Tibial artery (tissue), 4 donors: ENCODE results near the gene ICE2.
A peak's percentile ranks its signal among the peaks of the same experiment; 100 is the strongest.

Source experiments
- DNase-seq, 2 donors: peaks; one replicate each; pipeline ENCODE4 v3.0.0-alpha.2; 2019
- H3K27ac ChIP-seq, 2 donors: fragments of 200-600 bp; sonication (generic) in 1 of 2; 1 replicate in 1 of 2; 2 replicates in 1 of 2; pipeline ENCODE4 v1.5.1; 2018 to 2019; ENCODE audit warnings: mild to moderate bottlenecking in 1 of 2
- H3K27me3 ChIP-seq, 2 donors: fragments of 200-600 bp; sonication (generic) in 1 of 2; one replicate each; pipeline versions ENCODE4 v1.5.1 to v1.6.0; 2016 to 2019
- H3K36me3 ChIP-seq, 3 donors: fragments of 200-600 bp; sonication (generic) in 2 of 3; one replicate each; pipeline ENCODE4 v1.5.1; 2016 to 2019; ENCODE audit warnings: mild to moderate bottlenecking in 2 of 3
- H3K4me1 ChIP-seq, 4 donors: fragments of 200-600 bp; sonication (generic) in 2 of 4; 1 replicate in 3 of 4; 2 replicates in 1 of 4; pipeline ENCODE4 v1.5.1; 2016 to 2019
- H3K4me3 ChIP-seq, 2 donors: fragments of 200-600 bp; sonication (generic) in 1 of 2; 1 replicate in 1 of 2; 2 replicates in 1 of 2; pipeline ENCODE4 v1.5.1; 2018 to 2019; ENCODE audit warnings: mild to moderate bottlenecking in 2 of 2
- H3K9me3 ChIP-seq, 3 donors: fragments of 200-600 bp; sonication (generic) in 1 of 3; one replicate each; pipeline ENCODE4 v1.5.1; 2016 to 2019
- intact Hi-C: fragments of 100-400 bp; cut with DNase I; formaldehyde crosslinking; loops from one replicate; pipeline ENCODE4 v1.15.0; 2023; ENCODE audit warnings: low total_unique reads
- TF ChIP-seq, protein P1 (sequence below), 2 experiments: fragments of 200-600 bp in 1 of 2; fragments of 450-650 bp in 1 of 2; IDR thresholded peaks; one replicate each; pipeline ENCODE4 v1.5.1; 2017 to 2019; ENCODE audit warnings: antibody characterized with exemption in 2 of 2, mild to moderate bottlenecking in 1 of 2, moderate library complexity in 1 of 2

Gene ICE2, protein sequence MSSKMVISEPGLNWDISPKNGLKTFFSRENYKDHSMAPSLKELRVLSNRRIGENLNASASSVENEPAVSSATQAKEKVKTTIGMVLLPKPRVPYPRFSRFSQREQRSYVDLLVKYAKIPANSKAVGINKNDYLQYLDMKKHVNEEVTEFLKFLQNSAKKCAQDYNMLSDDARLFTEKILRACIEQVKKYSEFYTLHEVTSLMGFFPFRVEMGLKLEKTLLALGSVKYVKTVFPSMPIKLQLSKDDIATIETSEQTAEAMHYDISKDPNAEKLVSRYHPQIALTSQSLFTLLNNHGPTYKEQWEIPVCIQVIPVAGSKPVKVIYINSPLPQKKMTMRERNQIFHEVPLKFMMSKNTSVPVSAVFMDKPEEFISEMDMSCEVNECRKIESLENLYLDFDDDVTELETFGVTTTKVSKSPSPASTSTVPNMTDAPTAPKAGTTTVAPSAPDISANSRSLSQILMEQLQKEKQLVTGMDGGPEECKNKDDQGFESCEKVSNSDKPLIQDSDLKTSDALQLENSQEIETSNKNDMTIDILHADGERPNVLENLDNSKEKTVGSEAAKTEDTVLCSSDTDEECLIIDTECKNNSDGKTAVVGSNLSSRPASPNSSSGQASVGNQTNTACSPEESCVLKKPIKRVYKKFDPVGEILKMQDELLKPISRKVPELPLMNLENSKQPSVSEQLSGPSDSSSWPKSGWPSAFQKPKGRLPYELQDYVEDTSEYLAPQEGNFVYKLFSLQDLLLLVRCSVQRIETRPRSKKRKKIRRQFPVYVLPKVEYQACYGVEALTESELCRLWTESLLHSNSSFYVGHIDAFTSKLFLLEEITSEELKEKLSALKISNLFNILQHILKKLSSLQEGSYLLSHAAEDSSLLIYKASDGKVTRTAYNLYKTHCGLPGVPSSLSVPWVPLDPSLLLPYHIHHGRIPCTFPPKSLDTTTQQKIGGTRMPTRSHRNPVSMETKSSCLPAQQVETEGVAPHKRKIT

DNA sequence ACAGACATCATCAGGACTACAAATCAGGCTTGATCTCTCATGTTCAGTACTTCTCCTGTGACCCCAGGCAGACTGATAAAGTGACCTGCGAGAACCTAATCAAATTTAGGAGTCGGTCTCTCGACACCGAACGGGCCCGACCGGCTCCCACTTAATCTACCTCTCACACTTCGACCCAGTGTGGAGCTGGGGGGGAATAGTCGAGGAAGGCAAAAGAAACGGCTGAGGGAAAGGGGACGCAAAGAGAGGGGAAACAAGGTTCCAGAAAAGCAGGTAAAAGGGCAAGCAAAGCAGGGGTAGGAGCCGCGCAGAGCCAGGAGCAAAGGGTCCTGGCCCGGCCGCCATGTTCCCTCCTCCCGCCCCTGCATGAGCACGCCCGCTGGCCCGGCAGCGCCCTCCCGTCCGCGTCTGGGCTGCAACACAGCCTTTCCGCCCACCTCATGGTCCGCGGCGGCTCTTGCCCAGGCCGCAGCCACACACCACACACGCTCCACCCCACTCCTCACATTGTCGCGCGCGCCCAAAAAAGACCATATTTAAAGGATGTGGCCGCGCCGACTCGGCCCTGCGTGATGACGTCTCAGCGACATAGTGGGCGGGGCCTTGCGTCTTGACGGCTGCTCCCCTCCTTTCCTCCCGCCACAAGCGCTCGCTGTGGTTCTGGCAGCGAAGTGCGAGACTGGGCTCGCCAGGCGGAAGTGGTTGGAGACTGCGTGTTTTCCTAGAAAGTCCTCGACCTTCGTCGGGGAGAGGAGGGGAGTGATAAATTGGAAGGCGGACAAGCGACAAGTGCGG is at the start of gene ICE2:
Gene ICE2 (minus strand): TSS at position 577 of the 795 bp plus-strand sequence. CDS start 1,165 bp downstream, outside the sequence.
- no peaks in the 10 kb centered on the region for H3K9me3 ChIP-seq
- peak within 1 kb of the TSS; percentile 91 to 92 for H3K27ac ChIP-seq
- H3K27me3 ChIP-seq, result no peaks in the 10 kb centered on the region
- H3K36me3 ChIP-seq, result peaks cover 0 to 12% (median 7%) of the 10 kb centered on the region in 3 donors
- peaks cover 0 to 24% (median 19%) of the 10 kb centered on the region in 4 donors for H3K4me1 ChIP-seq
- DNase-seq, result peak; percentile 95 to 97
- peak within 1 kb of the TSS; percentile 74 to 80 for H3K4me3 ChIP-seq
- TF ChIP-seq, protein P1, sequence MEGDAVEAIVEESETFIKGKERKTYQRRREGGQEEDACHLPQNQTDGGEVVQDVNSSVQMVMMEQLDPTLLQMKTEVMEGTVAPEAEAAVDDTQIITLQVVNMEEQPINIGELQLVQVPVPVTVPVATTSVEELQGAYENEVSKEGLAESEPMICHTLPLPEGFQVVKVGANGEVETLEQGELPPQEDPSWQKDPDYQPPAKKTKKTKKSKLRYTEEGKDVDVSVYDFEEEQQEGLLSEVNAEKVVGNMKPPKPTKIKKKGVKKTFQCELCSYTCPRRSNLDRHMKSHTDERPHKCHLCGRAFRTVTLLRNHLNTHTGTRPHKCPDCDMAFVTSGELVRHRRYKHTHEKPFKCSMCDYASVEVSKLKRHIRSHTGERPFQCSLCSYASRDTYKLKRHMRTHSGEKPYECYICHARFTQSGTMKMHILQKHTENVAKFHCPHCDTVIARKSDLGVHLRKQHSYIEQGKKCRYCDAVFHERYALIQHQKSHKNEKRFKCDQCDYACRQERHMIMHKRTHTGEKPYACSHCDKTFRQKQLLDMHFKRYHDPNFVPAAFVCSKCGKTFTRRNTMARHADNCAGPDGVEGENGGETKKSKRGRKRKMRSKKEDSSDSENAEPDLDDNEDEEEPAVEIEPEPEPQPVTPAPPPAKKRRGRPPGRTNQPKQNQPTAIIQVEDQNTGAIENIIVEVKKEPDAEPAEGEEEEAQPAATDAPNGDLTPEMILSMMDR (IDR thresholded peaks at IDR 0.05), result peak in 1 of 2 experiments; percentile 8
- intact Hi-C loops, result no loop called here

DNA sequence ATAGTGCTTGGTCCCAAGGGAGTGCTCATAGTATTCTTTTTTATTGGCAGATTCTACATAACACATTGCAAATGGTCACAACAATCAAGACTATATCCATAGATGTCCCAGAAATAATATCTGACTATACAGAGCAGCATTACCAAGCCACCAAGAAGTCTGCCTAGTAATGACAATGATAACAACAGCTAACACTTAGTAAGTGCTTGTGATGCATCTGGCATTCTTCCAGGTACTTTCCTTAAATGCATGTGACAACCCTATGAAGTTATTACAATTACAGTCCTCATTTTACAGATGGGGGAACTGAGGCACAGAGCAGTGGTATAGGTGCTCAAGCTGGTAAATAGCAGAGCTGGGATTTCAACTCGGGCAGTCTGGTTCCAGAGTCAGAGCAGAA is 49.6 kb upstream of the ICE2 start:
- no peak for DNase-seq
- TF ChIP-seq, protein P1 (IDR thresholded peaks at IDR 0.05), result no peak
- Histone ChIP-seq H3K4me1 (peaks cover 0 to 13% (median 0%) of the 10 kb centered on the region in 4 donors), H3K9me3 (no peaks in the 10 kb centered on the region), H3K27me3 (no peaks in the 10 kb centered on the region), H3K4me3 (no peak overlapping the region), H3K27ac (no peak overlapping the region), H3K36me3 (peaks cover 0 to 13% (median 0%) of the 10 kb centered on the region in 3 donors)
- intact Hi-C loops, result no loop called here

DNA sequence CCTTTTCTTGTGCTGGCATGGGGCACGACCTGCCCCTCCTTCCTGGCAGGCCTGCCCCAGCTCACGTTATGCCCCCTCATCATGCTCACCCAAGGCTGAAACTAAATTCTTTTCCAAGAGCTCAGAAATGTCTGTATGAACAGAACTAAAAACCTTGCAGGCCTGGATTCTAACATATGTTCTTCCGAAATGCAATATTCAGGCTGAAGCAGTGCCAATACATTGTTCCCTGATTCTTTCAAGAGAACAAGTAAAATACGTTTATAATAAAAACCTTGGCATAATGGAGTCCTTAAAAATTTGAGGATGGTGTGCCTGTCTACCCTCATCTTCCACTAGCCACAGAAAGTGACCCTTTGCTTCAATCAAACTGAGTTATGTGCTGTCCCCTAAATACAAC is 48.5 kb upstream of the ICE2 start:
- intact Hi-C loops, result no loop called here
- H3K27ac ChIP-seq, result no peak overlapping the region
- H3K9me3 ChIP-seq, result no peaks in the 10 kb centered on the region
- no peaks in the 10 kb centered on the region for H3K27me3 ChIP-seq
- DNase-seq, result no peak
- TF ChIP-seq, protein P1 (IDR thresholded peaks at IDR 0.05), result no peak
- H3K4me1 ChIP-seq, result peaks cover 0 to 13% (median 0%) of the 10 kb centered on the region in 4 donors
- H3K36me3 ChIP-seq, result peaks cover 0 to 13% (median 0%) of the 10 kb centered on the region in 3 donors
- no peak overlapping the region for H3K4me3 ChIP-seq

DNA sequence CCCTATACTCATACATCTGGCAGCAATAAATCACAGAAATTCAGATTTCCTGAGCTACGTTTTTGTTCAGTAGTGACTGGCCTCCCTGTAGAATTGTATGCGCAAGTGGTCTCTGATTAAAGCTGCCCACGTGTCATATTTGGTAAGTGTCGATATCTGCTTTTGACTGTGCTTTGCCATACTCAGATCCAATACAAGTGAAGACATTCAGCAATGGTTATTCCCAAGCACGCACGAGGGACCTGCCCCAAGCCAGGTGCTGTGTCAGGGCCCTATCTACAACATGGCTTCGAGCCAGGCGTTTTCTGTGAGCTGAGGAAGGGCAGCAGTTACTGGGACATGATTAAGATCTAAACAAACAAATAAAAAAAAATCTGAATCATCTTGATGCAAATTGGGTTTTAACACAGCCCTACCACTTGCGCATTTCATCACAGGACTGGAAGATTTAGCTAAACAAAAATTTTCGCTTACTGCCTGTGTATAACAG is 47.2 kb upstream of the ICE2 start:
- no peak for DNase-seq
- no peak overlapping the region for H3K27ac ChIP-seq
- TF ChIP-seq, protein P1 (IDR thresholded peaks at IDR 0.05), result no peak
- no peaks in the 10 kb centered on the region for H3K27me3 ChIP-seq
- H3K4me1 ChIP-seq, result peaks cover 0 to 13% (median 0%) of the 10 kb centered on the region in 4 donors
- no peaks in the 10 kb centered on the region for H3K9me3 ChIP-seq
- H3K4me3 ChIP-seq, result no peak overlapping the region
- peaks cover 0 to 13% (median 0%) of the 10 kb centered on the region in 3 donors for H3K36me3 ChIP-seq
- intact Hi-C loops, result no loop called here
